Measurements from ENCODE around the gene TOE1. TPM values are rescaled to one million over a fixed set of nuclear protein-coding genes. Genes with fewer than 3 reads are reported as not detected.
"Not testable (repeated sequence)": the region's sequence is repeated elsewhere in the genome, so short reads cannot be mapped to it uniquely, and the experiment has no call there.

Gene TOE1
- total RNA-seq, 1 experiment from 2014 or later: 18.2 TPM

GRCh38 chr1:45355683-45356082 lies 15.7 kb downstream of the TOE1 start:
- Histone ChIP-seq H4K20me1 (ENCODE audit: low read length) (no peaks in the 10 kb centered on the region), H3K9me3 (ENCODE audit: low read length) (no peaks in the 10 kb centered on the region), H3K4me1 (ENCODE audit: insufficient read depth, low read length) (peaks cover 22% of the 10 kb centered on the region), H3F3A (ENCODE audit: low read length, unreplicated experiment) (peaks cover 3% of the 10 kb centered on the region), H3K27ac (ENCODE audit: low read length) (peak overlapping the region; percentile 22; the same call in 1 of the 2 replicates), H3K4me3 (ENCODE audit: low read length) (no peak overlapping the region), H3K27me3 (ENCODE audit: low read length) (no peaks in the 10 kb centered on the region), H3K9ac (ENCODE audit: low read length) (no peak overlapping the region), H2AFZ (ENCODE audit: low read length) (no peak overlapping the region), H3K9me2 (replicated peaks; ENCODE audit: low read length) (no peaks in the 10 kb centered on the region), H3K4me2 (ENCODE audit: low read length) (peak overlapping the region; percentile 42), H3K36me3 (ENCODE audit: low read depth, low read length) (no peaks in the 10 kb centered on the region), H3K79me2 (ENCODE audit: low read length) (no peaks in the 10 kb centered on the region)
- TF ChIP-seq CTCF (conservative IDR thresholded peaks at IDR 0.05; ENCODE audit: low read depth, low read length) (no peak), EZH2phosphoT487 (IDR thresholded peaks at IDR 0.05; ENCODE audit: borderline replicate concordance, low read length) (no peak), EZH2 (IDR thresholded peaks at IDR 0.05; ENCODE audit: low read length, unreplicated experiment) (no peak)
- no TSS peak for BruUV-seq (replicated peaks)
- ChIA-PET CTCF (no interaction called here), POLR2A (ENCODE audit: unreplicated experiment) (no interaction called here)
- DNase-seq (peak; percentile 46), ATAC-seq (peak; percentile 70)
- intact Hi-C loops (cut with micrococcal nuclease): no loop called here

DNA sequence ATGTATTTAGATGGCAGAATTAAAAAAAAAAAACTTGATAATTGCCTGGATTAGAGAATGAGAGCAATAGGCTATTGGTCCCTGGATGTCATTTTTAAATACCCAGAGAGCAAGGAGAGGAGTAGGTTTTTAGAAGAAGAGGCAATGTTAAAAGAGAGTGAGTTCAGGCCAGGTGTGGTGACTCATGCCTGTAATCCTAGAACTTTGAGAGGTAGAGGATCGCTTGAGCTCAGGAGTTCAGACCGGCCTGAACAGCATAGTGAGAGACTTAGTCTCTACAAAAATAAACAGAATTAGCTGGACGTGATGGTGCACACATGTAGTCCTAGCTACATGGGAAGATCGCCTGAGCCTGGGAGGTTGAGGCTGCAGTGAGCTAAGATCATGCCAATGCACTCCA lies 16.2 kb downstream of the TOE1 start:
- peak; percentile 73 for DNase-seq
- Histone ChIP-seq H4K20me1 (ENCODE audit: low read length) (no peaks in the 10 kb centered on the region), H3K4me3 (ENCODE audit: low read length) (no peak overlapping the region), H3F3A (ENCODE audit: low read length, unreplicated experiment) (peaks cover 3% of the 10 kb centered on the region), H3K4me1 (ENCODE audit: insufficient read depth, low read length) (peaks cover 22% of the 10 kb centered on the region), H3K9me3 (ENCODE audit: low read length) (no peaks in the 10 kb centered on the region), H3K27me3 (ENCODE audit: low read length) (no peaks in the 10 kb centered on the region), H2AFZ (ENCODE audit: low read length) (no peak overlapping the region), H3K27ac (ENCODE audit: low read length) (peak overlapping the region; percentile 22; the same call in 1 of the 2 replicates), H3K36me3 (ENCODE audit: low read depth, low read length) (no peaks in the 10 kb centered on the region), H3K9ac (ENCODE audit: low read length) (no peak overlapping the region), H3K4me2 (ENCODE audit: low read length) (peak overlapping the region; percentile 42), H3K79me2 (ENCODE audit: low read length) (no peaks in the 10 kb centered on the region), H3K9me2 (replicated peaks; ENCODE audit: low read length) (no peaks in the 10 kb centered on the region)
- ATAC-seq: peak; percentile 88
- ChIA-PET POLR2A (ENCODE audit: unreplicated experiment) (interaction anchor here (0.9 kb wide), 1 partner anchor 53 kb away, joined by 18 read pairs; no protein-coding TSS in a partner anchor), CTCF (interaction anchor here (0.6 kb wide), 1 partner anchor 135 kb away, joined by 8 read pairs; no protein-coding TSS in a partner anchor)
- intact Hi-C loops (cut with micrococcal nuclease): no loop called here
- TF ChIP-seq EZH2 (IDR thresholded peaks at IDR 0.05; ENCODE audit: low read length, unreplicated experiment) (no peak), EZH2phosphoT487 (IDR thresholded peaks at IDR 0.05; ENCODE audit: borderline replicate concordance, low read length) (no peak), CTCF (conservative IDR thresholded peaks at IDR 0.05; ENCODE audit: low read depth, low read length) (no peak)
- no TSS peak for BruUV-seq (replicated peaks)

DNA sequence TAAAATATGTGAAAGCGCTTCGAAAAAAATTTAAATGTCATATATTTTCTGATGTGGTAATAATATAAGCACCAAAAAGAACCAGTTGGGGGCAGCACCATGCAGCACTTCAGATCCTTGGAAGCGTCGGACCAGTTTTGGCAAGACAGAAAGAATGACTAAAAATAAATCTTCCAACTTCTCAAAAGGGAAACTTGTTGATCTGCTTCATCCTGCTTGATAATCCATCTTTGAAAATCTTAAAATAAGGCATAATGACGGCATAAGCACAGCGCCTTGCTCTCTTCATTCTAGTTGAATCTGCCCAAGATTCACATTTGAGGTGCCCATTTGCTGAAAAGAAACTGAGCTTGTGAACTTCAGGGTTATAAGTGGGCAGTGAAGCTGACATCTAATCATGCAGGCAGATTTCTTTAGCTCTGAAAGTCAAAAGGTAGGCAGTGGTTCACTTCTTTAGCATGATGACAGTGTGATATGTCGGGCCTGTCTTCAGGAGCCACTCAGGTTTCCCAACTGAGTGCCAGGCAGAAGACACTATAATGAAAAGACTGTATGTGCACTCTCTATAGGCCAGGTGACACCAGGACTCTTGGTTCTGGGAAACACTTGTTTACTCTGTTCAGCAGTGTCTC lies 20.0 kb downstream of the TOE1 start:
- Histone ChIP-seq H3K9ac (ENCODE audit: low read length) (no peak overlapping the region), H3K79me2 (ENCODE audit: low read length) (no peaks in the 10 kb centered on the region), H3F3A (ENCODE audit: low read length, unreplicated experiment) (peaks cover 3% of the 10 kb centered on the region), H4K20me1 (ENCODE audit: low read length) (no peaks in the 10 kb centered on the region), H3K4me2 (ENCODE audit: low read length) (peak overlapping the region; percentile 54), H2AFZ (ENCODE audit: low read length) (peak overlapping the region; percentile 71), H3K9me2 (replicated peaks; ENCODE audit: low read length) (no peaks in the 10 kb centered on the region), H3K36me3 (ENCODE audit: low read depth, low read length) (no peaks in the 10 kb centered on the region), H3K27ac (ENCODE audit: low read length) (no peak overlapping the region), H3K4me3 (ENCODE audit: low read length) (peak overlapping the region; percentile 28; the same call in 1 of the 2 replicates), H3K4me1 (ENCODE audit: insufficient read depth, low read length) (peaks cover 22% of the 10 kb centered on the region), H3K9me3 (ENCODE audit: low read length) (no peaks in the 10 kb centered on the region), H3K27me3 (ENCODE audit: low read length) (no peaks in the 10 kb centered on the region)
- TF ChIP-seq EZH2phosphoT487 (IDR thresholded peaks at IDR 0.05; ENCODE audit: borderline replicate concordance, low read length) (no peak), CTCF (conservative IDR thresholded peaks at IDR 0.05; ENCODE audit: low read depth, low read length) (peak; percentile 79)
- ATAC-seq (peak; percentile 52), DNase-seq (peak; percentile 78)
- BruUV-seq (replicated peaks): no TSS peak
- intact Hi-C loops (cut with micrococcal nuclease): loop anchor here (1.0 kb wide), 2 partner anchors 133 to 210 kb away; no protein-coding TSS in a partner anchor
- ChIA-PET POLR2A (ENCODE audit: unreplicated experiment) (interaction anchor here (0.6 kb wide), 2 partner anchors 24 to 133 kb away, joined by 3 to 5 read pairs; no protein-coding TSS in a partner anchor), CTCF (interaction anchor here (0.6 to 2.0 kb wide), 5 partner anchors 19 to 345 kb away, joined by 3 to 20 read pairs (median 4); partner anchors contain the start of gene TESK2)

DNA sequence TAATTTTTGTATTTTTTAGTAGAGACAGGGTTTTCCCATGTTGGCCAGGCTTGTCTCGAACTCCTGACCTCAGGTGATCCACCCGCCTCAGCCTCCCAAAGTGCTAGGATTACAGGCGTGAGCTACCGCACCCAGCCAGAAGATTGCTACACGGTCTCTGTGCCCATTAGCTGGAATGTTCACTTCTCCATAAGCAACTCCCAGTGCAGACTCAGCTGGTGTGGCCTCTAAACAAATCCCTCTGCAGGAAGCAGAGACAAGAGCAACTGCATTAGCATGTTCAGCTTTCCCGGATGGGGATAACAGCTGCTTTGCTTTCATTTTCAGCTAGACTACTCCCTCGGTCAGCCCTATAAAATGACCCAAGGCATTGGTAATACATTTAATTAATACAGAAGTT lies 21.0 kb downstream of the TOE1 start:
- H2AFZ ChIP-seq (ENCODE audit: low read length); BruUV-seq (replicated peaks); H3K27ac ChIP-seq (ENCODE audit: low read length); H3K36me3 ChIP-seq (ENCODE audit: low read depth, low read length); ATAC-seq; H3F3A ChIP-seq (ENCODE audit: low read length, unreplicated experiment); H3K79me2 ChIP-seq (ENCODE audit: low read length); H3K9me2 ChIP-seq (replicated peaks; ENCODE audit: low read length); H3K9ac ChIP-seq (ENCODE audit: low read length); H3K4me2 ChIP-seq (ENCODE audit: low read length); H3K9me3 ChIP-seq (ENCODE audit: low read length); H3K27me3 ChIP-seq (ENCODE audit: low read length); POLR2A ChIA-PET (ENCODE audit: unreplicated experiment); H4K20me1 ChIP-seq (ENCODE audit: low read length); DNase-seq; H3K4me3 ChIP-seq (ENCODE audit: low read length): not testable (repeated sequence)
- CTCF ChIA-PET: interaction anchor here (0.6 to 2.0 kb wide), 2 partner anchors 130 to 143 kb away, joined by 7 to 20 read pairs; partner anchors contain the start of gene TESK2
- intact Hi-C loops (cut with micrococcal nuclease): loop anchor here (1.0 kb wide), 2 partner anchors 132 to 209 kb away; no protein-coding TSS in a partner anchor
- peaks cover 12% of the 10 kb centered on the region for H3K4me1 ChIP-seq (ENCODE audit: insufficient read depth, low read length)
